ENCODE results near the gene PHACTR3. TPM values are rescaled to one million over a fixed set of nuclear protein-coding genes. Genes with fewer than 3 reads are reported as not detected.

PHACTR3 gene
- total RNA-seq, 1 donor from 2014 or later = 1.6 TPM

- no peak for DNase-seq (ENCODE audit: low read depth in 2 of 2)
Measured at GRCh38 chr20:59668926-59669850, 64.8 kb downstream of the PHACTR3 start.

GRCh38 chr20:59670786-59671492, 66.6 kb downstream of the PHACTR3 start:
- DNase-seq (ENCODE audit: low read depth in 2 of 2) = no peak

- no peak for DNase-seq (ENCODE audit: low read depth in 2 of 2)
Measured at GRCh38 chr20:59671661-59672471, 67.5 kb downstream of the PHACTR3 start.

- no peak for DNase-seq (ENCODE audit: low read depth in 2 of 2)
Measured at GRCh38 chr20:59672576-59672975, 68.2 kb downstream of the PHACTR3 start.

GRCh38 chr20:59673288-59673997, 69.1 kb downstream of the PHACTR3 start:
- DNase-seq (ENCODE audit: low read depth in 2 of 2) = no peak

- DNase-seq (ENCODE audit: low read depth in 2 of 2) = no peak
Measured at GRCh38 chr20:59673998-59674445, 69.7 kb downstream of the PHACTR3 start.

- DNase-seq (ENCODE audit: low read depth in 2 of 2) = no peak
Measured at GRCh38 chr20:59676126-59676850, 71.9 kb downstream of the PHACTR3 start.

- no peak for DNase-seq (ENCODE audit: low read depth in 2 of 2)
Measured at GRCh38 chr20:59676851-59677182, 72.5 kb downstream of the PHACTR3 start.

- DNase-seq (ENCODE audit: low read depth in 2 of 2) = no peak
Measured at GRCh38 chr20:59677586-59677985, 73.2 kb downstream of the PHACTR3 start.

- DNase-seq (ENCODE audit: low read depth in 2 of 2) = no peak
Measured at GRCh38 chr20:59678288-59678687, 73.9 kb downstream of the PHACTR3 start.

- no peak for DNase-seq (ENCODE audit: low read depth in 2 of 2)
Measured at GRCh38 chr20:59678951-59679350, 74.6 kb downstream of the PHACTR3 start.

GRCh38 chr20:59680148-59680650, 75.9 kb downstream of the PHACTR3 start:
- no peak for DNase-seq (ENCODE audit: low read depth in 2 of 2)

GRCh38 chr20:59680852-59681251, 76.5 kb downstream of the PHACTR3 start:
- no peak for DNase-seq (ENCODE audit: low read depth in 2 of 2)

- no peak for DNase-seq (ENCODE audit: low read depth in 2 of 2)
Measured at GRCh38 chr20:59682603-59683002, 78.3 kb downstream of the PHACTR3 start.

- DNase-seq (ENCODE audit: low read depth in 2 of 2) = no peak
Measured at GRCh38 chr20:59683181-59683580, 78.8 kb downstream of the PHACTR3 start.

- no peak for DNase-seq (ENCODE audit: low read depth in 2 of 2)
Measured at GRCh38 chr20:59684685-59685242, 80.4 kb downstream of the PHACTR3 start.

- no peak for DNase-seq (ENCODE audit: low read depth in 2 of 2)
Measured at GRCh38 chr20:59686404-59687346, 82.3 kb downstream of the PHACTR3 start.

- DNase-seq (ENCODE audit: low read depth in 2 of 2) = no peak
Measured at GRCh38 chr20:59688356-59688755, 84.0 kb downstream of the PHACTR3 start.

- no peak for DNase-seq (ENCODE audit: low read depth in 2 of 2)
Measured at GRCh38 chr20:59688999-59689398, 84.7 kb downstream of the PHACTR3 start.
